Measurements from ENCODE around the gene VPS8. TPM values are rescaled to one million over a fixed set of nuclear protein-coding genes. Genes with fewer than 3 reads are reported as not detected.

VPS8 gene
- total RNA-seq, 2 donors from 2014 or later: 40.1 to 78.0 TPM

GRCh38 chr3:184767377-184767776, 44.6 kb upstream of the VPS8 start:
- DNase-seq (ENCODE audit: low spot score) (no peak), ATAC-seq (ENCODE audit: insufficient number of reproducible peaks, low FRiP score, low read depth) (no peak)
- Histone ChIP-seq H3K27ac (no peak overlapping the region), H3K4me3 (no peak overlapping the region), H3K36me3 (no peaks in the 10 kb centered on the region), H3K9me3 (no peaks in the 10 kb centered on the region), H3K4me1 (ENCODE audit: control insufficient read depth in 1 of 2, low read depth in 2 of 2) (no peaks in the 10 kb centered on the region), H3K27me3 (replicated peaks; ENCODE audit: insufficient read depth) (no peaks in the 10 kb centered on the region)
- TF ChIP-seq CTCF (IDR thresholded peaks at IDR 0.05): no peak

- Histone ChIP-seq H3K27ac (no peak overlapping the region), H3K9me3 (no peaks in the 10 kb centered on the region)
These were observed 42.4 kb upstream of the VPS8 start for GRCh38 chr3:184769382-184770170.

GRCh38 chr3:184770541-184770940, 41.4 kb upstream of the VPS8 start:
- Histone ChIP-seq H3K4me3 (no peak overlapping the region), H3K27me3 (replicated peaks; ENCODE audit: insufficient read depth) (no peaks in the 10 kb centered on the region), H3K4me1 (ENCODE audit: control insufficient read depth in 1 of 2, low read depth in 2 of 2) (no peaks in the 10 kb centered on the region), H3K27ac (no peak overlapping the region), H3K36me3 (no peaks in the 10 kb centered on the region), H3K9me3 (no peaks in the 10 kb centered on the region)
- ATAC-seq (ENCODE audit: insufficient number of reproducible peaks, low FRiP score, low read depth) (no peak), DNase-seq (ENCODE audit: low spot score) (no peak)
- no peak for TF ChIP-seq CTCF (IDR thresholded peaks at IDR 0.05)

More at GRCh38 chr3:184769382-184770170, 42.4 kb upstream of the VPS8 start:
- no peak for ATAC-seq (ENCODE audit: insufficient number of reproducible peaks, low FRiP score, low read depth)
- no peak for DNase-seq (ENCODE audit: low spot score)
- no peaks in the 10 kb centered on the region for H3K27me3 ChIP-seq (replicated peaks; ENCODE audit: insufficient read depth)
- H3K4me3 ChIP-seq: no peak overlapping the region
- no peaks in the 10 kb centered on the region for H3K36me3 ChIP-seq
- no peaks in the 10 kb centered on the region for H3K4me1 ChIP-seq (ENCODE audit: control insufficient read depth in 1 of 2, low read depth in 2 of 2)
- no peak for TF ChIP-seq CTCF (IDR thresholded peaks at IDR 0.05)

GRCh38 chr3:184771301-184772127, 40.5 kb upstream of the VPS8 start:
- ATAC-seq (ENCODE audit: insufficient number of reproducible peaks, low FRiP score, low read depth): no peak
- Histone ChIP-seq H3K36me3 (no peaks in the 10 kb centered on the region), H3K27me3 (replicated peaks; ENCODE audit: insufficient read depth) (no peaks in the 10 kb centered on the region), H3K9me3 (no peaks in the 10 kb centered on the region), H3K27ac (no peak overlapping the region), H3K4me3 (no peak overlapping the region), H3K4me1 (ENCODE audit: control insufficient read depth in 1 of 2, low read depth in 2 of 2) (no peaks in the 10 kb centered on the region)
- no peak for DNase-seq (ENCODE audit: low spot score)
- no peak for TF ChIP-seq CTCF (IDR thresholded peaks at IDR 0.05)

- no peaks in the 10 kb centered on the region for H3K36me3 ChIP-seq
- no peak overlapping the region for H3K4me3 ChIP-seq
- H3K4me1 ChIP-seq (ENCODE audit: control insufficient read depth in 1 of 2, low read depth in 2 of 2): no peaks in the 10 kb centered on the region
- H3K27ac ChIP-seq: no peak overlapping the region
- no peaks in the 10 kb centered on the region for H3K9me3 ChIP-seq
- ATAC-seq (ENCODE audit: insufficient number of reproducible peaks, low FRiP score, low read depth) (no peak), DNase-seq (ENCODE audit: low spot score) (no peak)
- no peak for TF ChIP-seq CTCF (IDR thresholded peaks at IDR 0.05)
- H3K27me3 ChIP-seq (replicated peaks; ENCODE audit: insufficient read depth): no peaks in the 10 kb centered on the region
These were observed 39.2 kb upstream of the VPS8 start for GRCh38 chr3:184772667-184773272.

Measured in thoracic aorta (tissue), 2 donors.